ENCODE measurements around the gene PLXNB3. TPM values are rescaled to one million over a fixed set of nuclear protein-coding genes. Genes with fewer than 3 reads are reported as not detected.

PLXNB3 gene
- total RNA-seq, 2 experiments from 2014 or later, result not detected

GRCh38 chrX:153783378-153784013 lies 19.4 kb downstream of the PLXNB3 start:
- no peaks in the 10 kb centered on the region; the same call in 1 of the 2 replicates for H3K36me3 ChIP-seq (ENCODE audit: insufficient read depth, low read length)
- no peak overlapping the region for H3K27ac ChIP-seq (ENCODE audit: low read depth, low read length, poor library complexity, severe bottlenecking)
- no peak overlapping the region for H3K4me2 ChIP-seq (ENCODE audit: low read length)
- ChIA-PET CTCF (ENCODE audit: unreplicated experiment) (interaction anchor here (0.6 kb wide), 1 partner anchor 97 kb away, joined by 3 read pairs; no protein-coding TSS in a partner anchor), POLR2A (no interaction called here)
- H3K9me3 ChIP-seq (ENCODE audit: low read length), result no peaks in the 10 kb centered on the region
- intact Hi-C loops (cut with micrococcal nuclease; ENCODE audit: unreplicated experiment), result no loop called here
- no peaks in the 10 kb centered on the region for H4K20me1 ChIP-seq (ENCODE audit: insufficient read depth, low read length)
- H3K79me2 ChIP-seq (ENCODE audit: insufficient read depth, low read depth, low read length), result no peaks in the 10 kb centered on the region
- no peak overlapping the region for H2AFZ ChIP-seq (ENCODE audit: low read length)
- BruUV-seq (replicated peaks), result no TSS peak
- no peak for DNase-seq (ENCODE audit: low spot score)
- no peak overlapping the region for H3K4me3 ChIP-seq (ENCODE audit: low read depth, low read length, poor library complexity, severe bottlenecking)
- H3K9me2 ChIP-seq (ENCODE audit: insufficient read depth, low read length), result no peaks in the 10 kb centered on the region
- no peak for TF ChIP-seq EZH2phosphoT487 (IDR thresholded peaks at IDR 0.05; ENCODE audit: borderline replicate concordance, low read depth, low read length)
- no peak for TF ChIP-seq CTCF (conservative IDR thresholded peaks at IDR 0.05; ENCODE audit: low read length)
- H3K4me1 ChIP-seq (ENCODE audit: insufficient read depth, low read length, poor library complexity, severe bottlenecking), result peaks cover 3% of the 10 kb centered on the region

- H3K4me2 ChIP-seq (ENCODE audit: low read length), result no peak overlapping the region
- H2AFZ ChIP-seq (ENCODE audit: low read length), result no peak overlapping the region
- no peak for TF ChIP-seq CTCF (conservative IDR thresholded peaks at IDR 0.05; ENCODE audit: low read length)
- no peak for TF ChIP-seq EZH2phosphoT487 (IDR thresholded peaks at IDR 0.05; ENCODE audit: borderline replicate concordance, low read depth, low read length)
- no peak overlapping the region for H3K27ac ChIP-seq (ENCODE audit: low read depth, low read length, poor library complexity, severe bottlenecking)
- no peaks in the 10 kb centered on the region for H4K20me1 ChIP-seq (ENCODE audit: insufficient read depth, low read length)
- no peak overlapping the region for H3K4me3 ChIP-seq (ENCODE audit: low read depth, low read length, poor library complexity, severe bottlenecking)
- CTCF ChIA-PET (ENCODE audit: unreplicated experiment), result interaction anchor here (0.6 kb wide), 1 partner anchor 150 kb away, joined by 13 read pairs; the partner anchor contains the start of gene NAA10
- no peaks in the 10 kb centered on the region for H3K9me2 ChIP-seq (ENCODE audit: insufficient read depth, low read length)
- H3K79me2 ChIP-seq (ENCODE audit: insufficient read depth, low read depth, low read length), result no peaks in the 10 kb centered on the region
- peaks cover 3% of the 10 kb centered on the region for H3K4me1 ChIP-seq (ENCODE audit: insufficient read depth, low read length, poor library complexity, severe bottlenecking)
- POLR2A ChIA-PET, result no interaction called here
- H3K9me3 ChIP-seq (ENCODE audit: low read length), result no peaks in the 10 kb centered on the region
- BruUV-seq (replicated peaks), result no TSS peak
- intact Hi-C loops (cut with micrococcal nuclease; ENCODE audit: unreplicated experiment), result no loop called here
- H3K36me3 ChIP-seq (ENCODE audit: insufficient read depth, low read length), result no peaks in the 10 kb centered on the region; the same call in 1 of the 2 replicates
- no peak for DNase-seq (ENCODE audit: low spot score)
These were observed 20.4 kb downstream of the PLXNB3 start for GRCh38 chrX:153784325-153784967.

- ChIA-PET POLR2A (no interaction called here), CTCF (ENCODE audit: unreplicated experiment) (no interaction called here)
- TF ChIP-seq CTCF (conservative IDR thresholded peaks at IDR 0.05; ENCODE audit: low read length), result no peak
- TF ChIP-seq EZH2phosphoT487 (IDR thresholded peaks at IDR 0.05; ENCODE audit: borderline replicate concordance, low read depth, low read length), result no peak
These were observed 22.6 kb downstream of the PLXNB3 start for GRCh38 chrX:153786669-153787068.

More at GRCh38 chrX:153786669-153787068, 22.6 kb downstream of the PLXNB3 start:
- intact Hi-C loops (cut with micrococcal nuclease; ENCODE audit: unreplicated experiment), result no loop called here
- Histone ChIP-seq H3K9me3 (ENCODE audit: low read length) (no peaks in the 10 kb centered on the region), H3K36me3 (ENCODE audit: insufficient read depth, low read length) (peaks cover 6% of the 10 kb centered on the region), H3K27ac (ENCODE audit: low read depth, low read length, poor library complexity, severe bottlenecking) (no peak overlapping the region), H4K20me1 (ENCODE audit: insufficient read depth, low read length) (no peaks in the 10 kb centered on the region), H2AFZ (ENCODE audit: low read length) (no peak overlapping the region), H3K9me2 (ENCODE audit: insufficient read depth, low read length) (no peaks in the 10 kb centered on the region), H3K79me2 (ENCODE audit: insufficient read depth, low read depth, low read length) (no peaks in the 10 kb centered on the region), H3K4me3 (ENCODE audit: low read depth, low read length, poor library complexity, severe bottlenecking) (no peak overlapping the region), H3K4me1 (ENCODE audit: insufficient read depth, low read length, poor library complexity, severe bottlenecking) (no peaks in the 10 kb centered on the region), H3K4me2 (ENCODE audit: low read length) (no peak overlapping the region)
- no peak for DNase-seq (ENCODE audit: low spot score)
- no TSS peak for BruUV-seq (replicated peaks)

All from OCI-LY7 (cell line).